Spleen (tissue), 11 donors: Measurements from ENCODE around the gene FPGS. TPM values are rescaled to one million over a fixed set of nuclear protein-coding genes. Genes with fewer than 3 reads are reported as not detected.
A peak's percentile ranks its signal among the peaks of the same experiment; 100 is the strongest.

Experiments
- DNase-seq: peaks from one replicate; pipeline ENCODE4 v3.0.0-alpha.2; 2020
- H3K27ac ChIP-seq, 8 donors: fragments of 200-600 bp; sonication (generic) in 7 of 8; 1 replicate in 4 of 8; 2 replicates in 4 of 8; pipeline versions ENCODE4 v1.5.0 to v1.8.0; 2016 to 2021; ENCODE audit warnings: inconsistent platforms in 4 of 8, mild to moderate bottlenecking in 4 of 8, moderate library complexity in 1 of 8
- H3K27me3 ChIP-seq, 7 donors: fragments of 200-600 bp; sonication (generic) in 6 of 7; replicated peaks in 1 of 7; 1 replicate in 4 of 7; 2 replicates in 3 of 7; pipeline versions ENCODE4 v1.5.0 to v1.8.0; 2016 to 2021; ENCODE audit warnings: inconsistent platforms in 3 of 7, mild to moderate bottlenecking in 1 of 7
- H3K36me3 ChIP-seq, 6 donors: fragments of 200-600 bp; sonication (generic) in 5 of 6; 1 replicate in 4 of 6; 2 replicates in 2 of 6; pipeline versions ENCODE4 v1.5.0 to v1.8.0; 2016 to 2021; ENCODE audit warnings: inconsistent platforms in 2 of 6
- H3K4me1 ChIP-seq, 6 donors: fragments of 200-600 bp; sonication (generic) in 5 of 6; 1 replicate in 3 of 6; 2 replicates in 3 of 6; pipeline versions ENCODE4 v1.5.0 to v1.8.0; 2016 to 2021; ENCODE audit warnings: inconsistent platforms in 3 of 6
- H3K4me3 ChIP-seq, 8 donors: fragments of 200-600 bp; sonication (generic) in 7 of 8; 1 replicate in 4 of 8; 2 replicates in 4 of 8; pipeline versions ENCODE4 v1.5.0 to v1.8.0; 2016 to 2021; ENCODE audit warnings: inconsistent platforms in 4 of 8, mild to moderate bottlenecking in 4 of 8, moderate library complexity in 2 of 8
- H3K9me3 ChIP-seq, 8 donors: fragments of 200-600 bp; sonication (generic) in 7 of 8; 1 replicate in 4 of 8; 2 replicates in 4 of 8; pipeline versions ENCODE4 v1.5.0 to v1.8.0; 2016 to 2021; ENCODE audit warnings: inconsistent platforms in 4 of 8
- CTCF ChIP-seq, 11 experiments: fragments of 200-600 bp in 7 of 11; fragments of 450-650 bp in 4 of 11; sonication (generic) in 4 of 11; IDR thresholded peaks in 8 of 11; conservative IDR thresholded peaks in 3 of 11; 1 replicate in 7 of 11; 2 replicates in 4 of 11; pipeline versions ENCODE4 v1.4.0 to v1.8.0; 2016 to 2021; ENCODE audit warnings: antibody characterized with exemption in 11 of 11, inconsistent platforms in 4 of 11, mild to moderate bottlenecking in 1 of 11
- POLR2A ChIP-seq, 3 donors: fragments of 450-650 bp; IDR thresholded peaks; one replicate each; pipeline ENCODE4 v1.5.1; 2017; ENCODE audit warnings: antibody characterized with exemption in 3 of 3, mild to moderate bottlenecking in 1 of 3
- POLR2AphosphoS5 ChIP-seq, 3 donors: sonication (generic); formaldehyde crosslinking; IDR thresholded peaks; one replicate each; pipeline ENCODE4 v1.5.1; 2017; ENCODE audit warnings: antibody characterized with exemption in 3 of 3
- WGBS, 5 donors: extraction: QIAGEN DNeasy Blood & Tissue Kit in 3 of 5; methylation state at CpG; one replicate each; pipeline versions ENCODE4 v1.1.5 to v1.1.7; 2013 to 2018; 5-methylcytosine and 5-hydroxymethylcytosine counted together
- intact Hi-C: fragments of 100-400 bp; cut with DNase I; formaldehyde crosslinking; loops from one replicate; pipeline ENCODE4 v1.15.0; 2023; ENCODE audit warnings: low total_unique reads
- polyA plus RNA-seq, 3 donors: library from polyadenylated mRNA; stranded (reverse); fragments of 200-250 nt; gene quantifications; one replicate each; pipeline ENCODE4 v1.2.1, GENCODE V29; 2013
- total RNA-seq, 7 donors: library from RNA; depleted of rRNA in 3 of 7; stranded (reverse); fragments of >200 nt in 3 of 7; fragmentation: NEBNext Ultra II Directional in 4 of 7; extraction: Animal tissue kit (Norgen Biotek cat#: 25700) in 4 of 7; gene quantifications; one replicate each; pipeline versions ENCODE4 v1.1.0 to v1.2.1, GENCODE V29; 2016 to 2021
- donor health status: healthy with polysubstance abuse.
- donor health status: DM: no; HTN: no; CAD: no; lungs with moderate emphysema.
- donor health status: DM: no; HTN: no; CAD: no.
- donor health status: Bipolar disorder and iron deficiency.
- donor health status: healthy.
- donor health status: DM: no; HTN: no; CAD: no.
- donor health status: DM: yes; HTN: yes; CAD: no.

Gene FPGS
- total and polyA plus RNA-seq, 10 donors = 33.3 to 94.6 (median 66.4) TPM

- 83 to 96% (median 90%) methylated on average over 4 of the region's 4 CpGs for WGBS, 5 donors
- no peak for TF ChIP-seq CTCF (IDR thresholded peaks at IDR 0.05 in 8 of 11, conservative IDR thresholded peaks at IDR 0.05 in 3 of 11)
- TF ChIP-seq POLR2AphosphoS5 (IDR thresholded peaks at IDR 0.05) = no peak
- TF ChIP-seq POLR2A (IDR thresholded peaks at IDR 0.05) = no peak
Observed at GRCh38 chr9:127781806-127782205, 20.9 kb upstream of the FPGS start.

GRCh38 chr9:127783111-127784008 lies 19.3 kb upstream of the FPGS start:
- peak; percentile 96 for DNase-seq
- Histone ChIP-seq H3K27me3 (no peaks in the 10 kb centered on the region), H3K27ac (peak overlapping the region; percentile 92 to 99 (median 96)), H3K4me3 (peak overlapping the region in 3 of 8 donors; percentile 2 to 100 (median 10)), H3K4me1 (peaks cover 58 to 89% (median 83%) of the 10 kb centered on the region in 6 donors), H3K9me3 (no peaks in the 10 kb centered on the region), H3K36me3 (peaks cover 0 to 18% (median 14%) of the 10 kb centered on the region in 6 donors)
- peak; percentile 91 to 94 (median 92) for TF ChIP-seq POLR2AphosphoS5 (IDR thresholded peaks at IDR 0.05)
- no peak for TF ChIP-seq POLR2A (IDR thresholded peaks at IDR 0.05)
- peak in 3 of 11 experiments; percentile 19 to 22 (median 19) for TF ChIP-seq CTCF (IDR thresholded peaks at IDR 0.05 in 8 of 11, conservative IDR thresholded peaks at IDR 0.05 in 3 of 11)
- intact Hi-C loops = loop anchor here (5.0 kb wide), 1 partner anchor 46 kb away; the partner anchor contains the start of gene TOR2A
- WGBS, 5 donors = 14 to 25% (median 19%) methylated on average over 16 to 20 of the region's 20 CpGs

More at GRCh38 chr9:127781806-127782205, 20.9 kb upstream of the FPGS start:
- DNase-seq = no peak
- intact Hi-C loops = loop anchor here (5.0 kb wide), 1 partner anchor 45 kb away; the partner anchor contains the start of gene TOR2A
- H3K4me1 ChIP-seq = peaks cover 46 to 87% (median 71%) of the 10 kb centered on the region in 6 donors
- peak overlapping the region in 1 of 8 donors; percentile 45 for H3K4me3 ChIP-seq
- peak overlapping the region in 7 of 8 donors; percentile 89 to 99 (median 96) for H3K27ac ChIP-seq
- peaks cover 0 to 2% (median 0%) of the 10 kb centered on the region in 6 donors for H3K36me3 ChIP-seq
- no peaks in the 10 kb centered on the region for H3K9me3 ChIP-seq
- H3K27me3 ChIP-seq = no peaks in the 10 kb centered on the region

- WGBS, 5 donors = 0 to 2% (median 1%) methylated on average over 35 to 119 of the region's 123 CpGs
- Histone ChIP-seq H3K9me3 (no peaks in the 10 kb centered on the region), H3K4me1 (peaks cover 48 to 89% (median 82%) of the 10 kb centered on the region in 6 donors), H3K36me3 (peaks cover 3 to 37% (median 33%) of the 10 kb centered on the region in 6 donors), H3K27me3 (no peaks in the 10 kb centered on the region), H3K4me3 (peak overlapping the region; percentile 96 to 100 (median 100)), H3K27ac (peak overlapping the region; percentile 89 to 99 (median 96))
- peak; percentile 94 to 99 (median 96) for TF ChIP-seq CTCF (IDR thresholded peaks at IDR 0.05 in 8 of 11, conservative IDR thresholded peaks at IDR 0.05 in 3 of 11)
- no peak for TF ChIP-seq POLR2A (IDR thresholded peaks at IDR 0.05)
- TF ChIP-seq POLR2AphosphoS5 (IDR thresholded peaks at IDR 0.05) = peak; percentile 68 to 86 (median 76)
- peak; percentile 99 for DNase-seq
- intact Hi-C loops = loop anchor here (5.0 kb wide), 1 partner anchor 137 kb away; no protein-coding TSS in a partner anchor
Observed at GRCh38 chr9:127785023-127785932, 17.4 kb upstream of the FPGS start.
